CD4-positive, alpha-beta T cell (primary cell): Measurements from ENCODE around the gene VIPR2. TPM values are rescaled to one million over a fixed set of nuclear protein-coding genes. Genes with fewer than 3 reads are reported as not detected.

ENCODE experiments used
- ATAC-seq: fragments of 200-7000 bp; cut with Tn5 transposase; one replicate; pipeline ENCODE4 v1.10.0; 2022; ENCODE audit warnings: mild to moderate bottlenecking; ENCODE audit not compliant: poor library complexity
- CTCF ChIA-PET: fragments of 350-600 bp; sonication (Branson Sonifier 250); formaldehyde crosslinking; loops from one replicate; lab custom pipeline; 2021; ENCODE audit warnings: antibody characterized with exemption, inconsistent platforms; lab: Charles Lee
- POLR2A ChIA-PET: fragments of 350-600 bp; sonication (Branson Sonifier 250); formaldehyde crosslinking; loops from one replicate; lab custom pipeline; 2021; ENCODE audit warnings: antibody characterized with exemption, inconsistent platforms; lab: Charles Lee
- DNase-seq, 14 experiments: peaks; one replicate each; pipeline ENCODE4 v3.0.0-alpha.2; 2013 to 2020; ENCODE audit warnings: mixed read lengths in 2 of 14
- H3K27ac ChIP-seq, 2 donors: one replicate each; pipeline versions ENCODE4 v1.5.1 to v1.7.0; 2013; ENCODE audit warnings: low read length in 2 of 2, low read depth in 1 of 2, mild to moderate bottlenecking in 1 of 2
- H3K27me3 ChIP-seq, 2 experiments: 1 replicate in 1 of 2; 2 replicates in 1 of 2; pipeline versions ENCODE4 v1.6.1 to v1.7.0; 2013; ENCODE audit warnings: low read length in 2 of 2, control low read depth in 1 of 2, mild to moderate bottlenecking in 1 of 2, moderate library complexity in 1 of 2; ENCODE audit not compliant: insufficient read depth in 2 of 2, control insufficient read depth in 1 of 2
- H3K36me3 ChIP-seq: one replicate; pipeline ENCODE4 v1.6.1; 2013; ENCODE audit warnings: low read length, control low read depth; ENCODE audit not compliant: insufficient read depth
- H3K4me1 ChIP-seq: one replicate; pipeline ENCODE4 v1.6.1; 2013; ENCODE audit warnings: low read length, control low read depth; ENCODE audit not compliant: insufficient read depth
- H3K4me3 ChIP-seq: one replicate; pipeline ENCODE4 v1.5.1; 2013; ENCODE audit warnings: mild to moderate bottlenecking, low read length, moderate library complexity
- H3K9me3 ChIP-seq, 2 experiments: 1 replicate in 1 of 2; 2 replicates in 1 of 2; pipeline versions ENCODE4 v1.6.1 to v1.7.0; 2013; ENCODE audit warnings: low read length in 2 of 2, mild to moderate bottlenecking in 2 of 2, control low read depth in 1 of 2, moderate library complexity in 1 of 2; ENCODE audit not compliant: control insufficient read depth in 1 of 2, insufficient read depth in 1 of 2
- H3K27ac Mint-ChIP-seq: one replicate; pipeline ENCODE4 v1.8.0; 2020; ENCODE audit warnings: mixed read lengths
- H3K27me3 Mint-ChIP-seq: one replicate; pipeline ENCODE4 v1.8.0; 2021; ENCODE audit warnings: mixed read lengths
- H3K36me3 Mint-ChIP-seq: one replicate; pipeline ENCODE4 v1.8.0; 2021; ENCODE audit warnings: low read depth, mixed read lengths
- H3K4me1 Mint-ChIP-seq: one replicate; pipeline ENCODE4 v1.8.0; 2021; ENCODE audit warnings: low read depth, mixed read lengths
- H3K4me3 Mint-ChIP-seq: one replicate; pipeline ENCODE4 v1.8.0; 2020; ENCODE audit warnings: mild to moderate bottlenecking, mixed read lengths
- H3K9me3 Mint-ChIP-seq: one replicate; pipeline ENCODE4 v1.8.0; 2020; ENCODE audit warnings: mixed read lengths
- intact Hi-C, 2 experiments: fragments of 100-400 bp; cut with DNase I in 1 of 2; cut with micrococcal nuclease in 1 of 2; formaldehyde crosslinking; loops; one replicate each; pipeline versions ENCODE4 v1.15.1 to v1.9.0; 2023 to 2025; cut with DNase I, micrococcal nuclease
- total RNA-seq, 174 experiments: library from RNA in 2 of 174; stranded (reverse) in 2 of 174; gene quantifications; one replicate each; pipeline ENCODE4 v1.2.3 and lab custom pipeline; 2021 to 2026
- TF ChIP-seq, protein P1 (sequence below): fragments of 200-600 bp; IDR thresholded peaks from one replicate; pipeline ENCODE4 v1.8.0; 2022; ENCODE audit warnings: antibody characterized with exemption, mild to moderate bottlenecking

VIPR2 gene
- total RNA-seq, 2 experiments from 2014 or later: 0.59 to 0.80 TPM

DNA sequence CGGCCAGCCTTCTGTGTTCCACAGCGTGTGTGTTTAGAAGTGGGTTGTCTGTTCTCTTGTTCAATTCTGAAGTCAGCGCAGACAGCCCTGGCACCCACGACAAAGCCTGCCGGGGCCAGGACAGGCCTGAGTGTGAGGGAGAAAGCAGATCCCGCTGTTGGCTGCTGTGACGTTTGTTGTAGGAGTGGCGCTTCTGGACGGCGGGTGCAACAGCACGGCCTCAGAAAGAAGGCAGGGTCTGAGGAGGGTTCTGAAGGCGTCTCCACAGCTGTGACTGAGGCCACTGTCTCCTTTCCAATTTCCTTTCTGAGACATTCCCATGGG, 76.2 kb downstream of the VIPR2 start:
- TF ChIP-seq, protein P1, sequence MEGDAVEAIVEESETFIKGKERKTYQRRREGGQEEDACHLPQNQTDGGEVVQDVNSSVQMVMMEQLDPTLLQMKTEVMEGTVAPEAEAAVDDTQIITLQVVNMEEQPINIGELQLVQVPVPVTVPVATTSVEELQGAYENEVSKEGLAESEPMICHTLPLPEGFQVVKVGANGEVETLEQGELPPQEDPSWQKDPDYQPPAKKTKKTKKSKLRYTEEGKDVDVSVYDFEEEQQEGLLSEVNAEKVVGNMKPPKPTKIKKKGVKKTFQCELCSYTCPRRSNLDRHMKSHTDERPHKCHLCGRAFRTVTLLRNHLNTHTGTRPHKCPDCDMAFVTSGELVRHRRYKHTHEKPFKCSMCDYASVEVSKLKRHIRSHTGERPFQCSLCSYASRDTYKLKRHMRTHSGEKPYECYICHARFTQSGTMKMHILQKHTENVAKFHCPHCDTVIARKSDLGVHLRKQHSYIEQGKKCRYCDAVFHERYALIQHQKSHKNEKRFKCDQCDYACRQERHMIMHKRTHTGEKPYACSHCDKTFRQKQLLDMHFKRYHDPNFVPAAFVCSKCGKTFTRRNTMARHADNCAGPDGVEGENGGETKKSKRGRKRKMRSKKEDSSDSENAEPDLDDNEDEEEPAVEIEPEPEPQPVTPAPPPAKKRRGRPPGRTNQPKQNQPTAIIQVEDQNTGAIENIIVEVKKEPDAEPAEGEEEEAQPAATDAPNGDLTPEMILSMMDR: no peak
- intact Hi-C loops: no loop called here
- H3K27ac ChIP-seq: no peak overlapping the region

DNA sequence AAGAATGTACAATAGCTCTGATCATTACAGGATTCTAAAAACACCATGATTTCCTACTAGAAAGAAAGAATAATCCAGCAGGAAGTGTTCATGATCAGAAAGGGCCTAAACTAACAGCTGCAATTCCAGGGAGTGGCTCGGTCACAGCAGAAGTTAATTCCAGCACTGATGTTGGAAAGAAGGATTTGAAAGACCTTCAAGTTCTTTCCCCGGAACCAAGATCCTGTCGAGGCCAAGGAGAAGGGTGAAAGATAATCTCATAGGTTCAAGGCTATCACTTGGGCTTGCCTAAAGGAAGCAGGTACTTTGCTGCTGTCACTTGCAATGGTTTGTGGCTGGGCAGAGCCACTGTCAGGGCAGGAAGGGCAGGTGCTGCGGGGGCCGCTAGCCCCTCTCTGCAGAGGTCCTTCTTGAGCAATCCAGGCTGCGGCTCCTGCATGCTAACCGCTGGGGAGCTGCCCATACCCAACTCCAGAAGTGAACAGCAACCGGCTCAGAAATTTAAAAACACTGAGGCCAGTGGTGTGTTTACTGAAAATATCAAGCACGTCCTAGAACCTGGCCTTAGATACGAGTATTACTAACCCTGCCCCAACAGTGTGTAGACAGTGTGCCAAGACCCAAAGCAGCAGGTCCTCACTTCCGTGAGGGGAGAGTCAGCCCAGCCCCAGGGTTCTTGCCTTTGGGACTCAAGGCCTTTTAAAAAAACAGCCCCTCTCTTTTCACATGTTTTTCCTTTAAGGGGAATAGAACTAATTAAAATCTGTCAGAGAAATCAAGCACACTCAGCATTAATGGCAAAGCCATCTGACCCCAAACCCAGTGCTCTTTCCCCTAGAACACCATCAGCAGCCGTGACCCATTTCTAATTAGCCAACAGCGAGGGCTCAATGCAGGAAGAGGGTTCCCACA, 76.8 kb downstream of the VIPR2 start:
- DNase-seq (no peak), ATAC-seq (no peak)
- Histone ChIP-seq H3K4me1 (peaks cover 19% of the 10 kb centered on the region), H3K27ac (no peak overlapping the region), H3K4me3 (no peak overlapping the region), H3K36me3 (no peaks in the 10 kb centered on the region), H3K9me3 (peaks cover 0 to 3% of the 10 kb centered on the region in 2 experiments), H3K27me3 (no peaks in the 10 kb centered on the region)
- POLR2A ChIA-PET: no interaction called here
- intact Hi-C loops: no loop called here
- Mint-ChIP-seq H3K36me3 (no peaks in the 10 kb centered on the region), H3K27ac (peak overlapping the region; percentile 65), H3K27me3 (no peaks in the 10 kb centered on the region), H3K4me3 (no peak overlapping the region), H3K9me3 (no peaks in the 10 kb centered on the region), H3K4me1 (peaks cover 40% of the 10 kb centered on the region)
- CTCF ChIA-PET: no interaction called here
- TF ChIP-seq, protein P1: no peak

More for the DNA sequence above, 76.2 kb downstream of the VIPR2 start:
- H3K4me1 Mint-ChIP-seq: peaks cover 40% of the 10 kb centered on the region
- Histone ChIP-seq H3K4me3 (no peak overlapping the region), H3K36me3 (no peaks in the 10 kb centered on the region), H3K27me3 (no peaks in the 10 kb centered on the region), H3K9me3 (no peaks in the 10 kb centered on the region), H3K4me1 (peaks cover 19% of the 10 kb centered on the region)
- H3K27ac Mint-ChIP-seq: peak overlapping the region; percentile 65
- CTCF ChIA-PET: no interaction called here
- POLR2A ChIA-PET: no interaction called here
- H3K9me3 Mint-ChIP-seq: no peaks in the 10 kb centered on the region
- no peak for ATAC-seq
- no peaks in the 10 kb centered on the region for H3K36me3 Mint-ChIP-seq
- H3K27me3 Mint-ChIP-seq: no peaks in the 10 kb centered on the region
- no peak overlapping the region for H3K4me3 Mint-ChIP-seq
- no peak for DNase-seq

DNA sequence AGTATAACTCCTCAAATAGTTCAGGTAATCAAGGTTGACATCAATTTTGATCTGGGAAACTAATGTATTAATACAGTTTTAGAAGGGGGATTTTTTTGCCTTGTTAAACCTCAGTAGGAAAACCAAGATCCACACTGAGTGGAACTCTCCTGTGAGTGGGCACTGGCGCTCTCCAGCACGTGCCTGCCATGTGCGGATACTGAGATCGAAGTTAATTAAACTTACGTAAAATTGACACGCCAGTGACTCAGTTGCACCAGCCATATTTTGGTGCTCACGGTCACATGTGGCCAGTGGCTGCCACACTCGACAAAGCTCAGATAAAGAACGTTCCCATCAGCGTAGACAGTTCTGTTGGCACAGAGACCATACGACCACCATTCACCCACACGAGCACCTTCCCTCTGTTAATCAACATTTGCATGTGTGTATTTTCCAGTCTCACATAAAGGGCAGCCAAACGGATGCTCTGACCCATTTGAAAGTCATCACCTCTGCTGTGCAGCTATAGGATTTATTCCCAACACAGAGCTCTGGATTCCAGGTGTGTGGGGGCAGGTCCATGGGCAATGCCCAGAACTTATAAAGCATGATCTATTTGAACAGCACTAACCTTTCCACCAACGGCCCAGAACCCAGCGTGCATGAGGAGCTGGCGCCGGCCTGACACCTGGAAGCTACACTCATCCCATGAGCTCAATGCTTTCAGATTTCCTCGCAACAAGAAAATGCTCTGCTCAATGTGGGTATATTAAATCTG, 77.7 kb downstream of the VIPR2 start:
- H3K9me3 Mint-ChIP-seq: no peaks in the 10 kb centered on the region

More for the DNA sequence above, 77.7 kb downstream of the VIPR2 start:
- ATAC-seq (no peak), DNase-seq (no peak)
- intact Hi-C loops: no loop called here
- no peaks in the 10 kb centered on the region for H3K36me3 Mint-ChIP-seq
- TF ChIP-seq, protein P1: no peak
- H3K27me3 ChIP-seq: no peaks in the 10 kb centered on the region
- H3K4me1 ChIP-seq: peaks cover 19% of the 10 kb centered on the region
- peaks cover 40% of the 10 kb centered on the region for H3K4me1 Mint-ChIP-seq
- H3K4me3 Mint-ChIP-seq: no peak overlapping the region
- no peak overlapping the region for H3K27ac ChIP-seq
- no peak overlapping the region for H3K27ac Mint-ChIP-seq
- peaks cover 0 to 6% of the 10 kb centered on the region in 2 experiments for H3K9me3 ChIP-seq
- POLR2A ChIA-PET: no interaction called here
- CTCF ChIA-PET: no interaction called here
- H3K27me3 Mint-ChIP-seq: no peaks in the 10 kb centered on the region
- H3K36me3 ChIP-seq: no peaks in the 10 kb centered on the region
- no peak overlapping the region for H3K4me3 ChIP-seq
